Measurements from ENCODE around the gene PCBD1.

PCBD1 gene

DNA sequence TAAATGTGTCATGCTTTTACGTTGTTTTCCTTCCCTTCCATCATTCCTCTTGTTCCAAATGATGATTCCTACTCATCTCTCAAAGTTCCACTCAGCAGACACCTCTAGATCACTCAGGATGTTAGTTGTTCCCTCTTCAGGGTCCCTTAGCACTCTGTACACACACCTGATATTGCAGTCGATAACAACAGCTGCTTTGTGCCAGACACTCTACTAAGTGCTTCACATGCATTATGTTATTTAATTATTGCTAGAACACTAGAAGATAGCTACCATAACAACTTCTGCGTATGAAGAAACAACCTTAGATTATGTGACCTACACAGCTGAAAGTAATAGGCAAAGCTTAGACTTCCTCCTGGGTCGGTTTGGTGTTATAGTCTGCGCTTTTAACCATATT lies 29.6 kb downstream of the PCBD1 start:
- DNase-seq (ENCODE audit: low read depth) = no peak
- TF ChIP-seq, protein P1, sequence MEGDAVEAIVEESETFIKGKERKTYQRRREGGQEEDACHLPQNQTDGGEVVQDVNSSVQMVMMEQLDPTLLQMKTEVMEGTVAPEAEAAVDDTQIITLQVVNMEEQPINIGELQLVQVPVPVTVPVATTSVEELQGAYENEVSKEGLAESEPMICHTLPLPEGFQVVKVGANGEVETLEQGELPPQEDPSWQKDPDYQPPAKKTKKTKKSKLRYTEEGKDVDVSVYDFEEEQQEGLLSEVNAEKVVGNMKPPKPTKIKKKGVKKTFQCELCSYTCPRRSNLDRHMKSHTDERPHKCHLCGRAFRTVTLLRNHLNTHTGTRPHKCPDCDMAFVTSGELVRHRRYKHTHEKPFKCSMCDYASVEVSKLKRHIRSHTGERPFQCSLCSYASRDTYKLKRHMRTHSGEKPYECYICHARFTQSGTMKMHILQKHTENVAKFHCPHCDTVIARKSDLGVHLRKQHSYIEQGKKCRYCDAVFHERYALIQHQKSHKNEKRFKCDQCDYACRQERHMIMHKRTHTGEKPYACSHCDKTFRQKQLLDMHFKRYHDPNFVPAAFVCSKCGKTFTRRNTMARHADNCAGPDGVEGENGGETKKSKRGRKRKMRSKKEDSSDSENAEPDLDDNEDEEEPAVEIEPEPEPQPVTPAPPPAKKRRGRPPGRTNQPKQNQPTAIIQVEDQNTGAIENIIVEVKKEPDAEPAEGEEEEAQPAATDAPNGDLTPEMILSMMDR (IDR thresholded peaks at IDR 0.05; ENCODE audit: control insufficient read depth, extremely low read depth, insufficient read depth) = no peak
- H3K4me3 ChIP-seq (ENCODE audit: low read depth, low read length) = no peak overlapping the region

DNA sequence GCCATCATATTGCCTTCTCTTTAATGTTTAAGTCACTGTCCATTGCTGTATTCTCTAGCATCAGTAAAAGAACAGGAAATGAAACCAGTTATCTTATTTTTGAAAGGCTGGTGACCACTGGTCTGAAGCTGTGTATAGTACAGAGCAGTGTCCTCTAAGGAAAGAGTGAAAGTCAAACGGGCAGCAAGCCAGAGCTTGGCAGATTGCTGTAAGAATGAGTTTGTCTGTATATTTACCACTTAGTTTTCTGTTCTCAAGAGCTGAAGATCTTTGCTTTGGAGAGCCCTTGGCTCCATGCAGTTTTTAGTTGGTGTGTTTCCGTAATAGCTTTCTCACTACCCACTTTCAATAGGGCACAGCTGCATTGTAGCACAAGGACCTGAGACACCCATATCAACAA lies 31.9 kb downstream of the PCBD1 start:
- no peak for DNase-seq (ENCODE audit: low read depth)
- H3K4me3 ChIP-seq (ENCODE audit: low read depth, low read length) = no peak overlapping the region
- TF ChIP-seq, protein P1 (IDR thresholded peaks at IDR 0.05; ENCODE audit: control insufficient read depth, extremely low read depth, insufficient read depth) = no peak

DNA sequence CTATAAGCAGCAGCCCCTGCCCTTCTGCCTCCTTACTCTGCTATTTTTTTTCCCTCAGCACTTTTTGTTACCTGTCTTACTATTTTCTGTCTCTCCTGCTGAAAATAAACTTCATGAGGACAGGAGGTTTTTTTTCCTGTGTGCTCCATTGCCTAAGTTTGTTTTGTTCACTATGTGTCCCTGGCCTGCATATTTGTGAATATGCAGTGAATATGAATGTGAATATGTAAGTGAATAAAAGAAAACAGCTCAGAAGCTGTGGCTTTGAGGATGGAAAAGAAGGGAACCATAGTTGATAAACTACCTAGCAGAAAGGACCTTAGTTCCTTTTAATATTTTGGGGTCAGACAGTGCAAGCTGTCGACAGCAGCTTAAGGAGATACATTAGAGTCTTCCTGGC lies 34.9 kb downstream of the PCBD1 start:
- TF ChIP-seq, protein P1 (IDR thresholded peaks at IDR 0.05; ENCODE audit: control insufficient read depth, extremely low read depth, insufficient read depth) = no peak
- no peak overlapping the region for H3K4me3 ChIP-seq (ENCODE audit: low read depth, low read length)
- no peak for DNase-seq (ENCODE audit: low read depth)

DNA sequence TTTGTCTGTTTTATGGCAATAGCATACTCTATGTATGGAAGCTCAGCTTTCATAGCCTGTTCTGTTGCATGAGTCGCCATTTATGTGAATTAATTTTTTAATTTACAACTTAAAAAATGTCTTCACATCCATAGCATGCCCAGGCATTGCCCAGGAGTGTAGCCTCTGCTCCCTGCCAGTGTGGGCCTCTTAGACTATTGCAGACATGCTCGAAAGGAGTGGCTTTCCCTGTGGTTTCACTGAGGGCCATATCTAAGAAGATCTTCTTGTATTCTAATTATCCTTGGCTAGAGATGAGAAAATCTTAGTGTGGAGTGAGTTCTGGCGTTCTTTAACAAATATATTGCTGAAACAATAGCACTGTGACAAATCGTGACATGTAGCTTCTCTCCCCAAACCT lies 35.3 kb downstream of the PCBD1 start:
- TF ChIP-seq, protein P1 (IDR thresholded peaks at IDR 0.05; ENCODE audit: control insufficient read depth, extremely low read depth, insufficient read depth) = no peak
- no peak overlapping the region for H3K4me3 ChIP-seq (ENCODE audit: low read depth, low read length)
- no peak for DNase-seq (ENCODE audit: low read depth)

DNA sequence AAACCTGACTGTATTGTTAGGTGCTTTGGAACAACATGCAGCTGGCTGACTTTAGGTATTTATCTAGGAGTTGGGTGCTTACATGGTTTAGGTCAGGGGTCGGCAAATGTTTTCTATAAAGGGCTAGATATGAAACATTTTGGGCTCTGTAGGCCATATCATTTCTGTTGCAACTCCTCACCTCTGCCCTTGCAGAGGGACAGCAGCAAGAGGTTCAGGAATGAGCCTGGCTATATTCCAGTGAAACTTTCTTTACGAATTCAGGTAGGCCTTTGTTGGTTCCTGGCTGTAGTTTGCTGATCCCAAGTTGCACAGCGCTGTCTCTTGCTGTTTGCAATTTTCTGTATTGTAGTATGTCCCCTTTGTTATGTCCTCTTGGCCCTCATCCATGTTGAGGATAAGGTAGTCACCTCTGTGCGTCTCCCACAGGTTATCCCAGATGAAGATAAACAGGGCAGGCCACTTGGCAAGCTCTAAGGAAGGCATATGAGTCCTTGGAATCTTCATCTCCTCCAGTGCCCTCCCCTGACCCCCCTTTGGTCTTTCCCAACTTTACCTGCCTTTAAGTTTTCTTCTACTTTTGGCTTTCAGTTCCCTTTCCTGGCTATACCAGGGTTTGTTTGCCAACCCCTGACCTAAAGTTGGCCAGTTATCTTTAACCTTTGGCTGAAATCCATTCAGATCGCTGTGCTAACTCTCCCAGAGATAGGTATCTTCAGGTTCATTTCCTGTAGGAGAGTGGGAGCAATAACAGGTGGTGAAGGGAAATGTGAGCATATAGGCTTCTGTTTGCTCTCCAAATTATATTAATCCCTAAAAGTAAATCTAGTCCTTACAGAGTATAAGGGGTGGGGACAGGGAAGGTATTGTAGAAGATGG lies 36.5 kb downstream of the PCBD1 start:
- H3K4me3 ChIP-seq (ENCODE audit: low read depth, low read length) = no peak overlapping the region
- TF ChIP-seq, protein P1 (IDR thresholded peaks at IDR 0.05; ENCODE audit: control insufficient read depth, extremely low read depth, insufficient read depth) = no peak
- DNase-seq (ENCODE audit: low read depth) = peak; percentile 89

DNA sequence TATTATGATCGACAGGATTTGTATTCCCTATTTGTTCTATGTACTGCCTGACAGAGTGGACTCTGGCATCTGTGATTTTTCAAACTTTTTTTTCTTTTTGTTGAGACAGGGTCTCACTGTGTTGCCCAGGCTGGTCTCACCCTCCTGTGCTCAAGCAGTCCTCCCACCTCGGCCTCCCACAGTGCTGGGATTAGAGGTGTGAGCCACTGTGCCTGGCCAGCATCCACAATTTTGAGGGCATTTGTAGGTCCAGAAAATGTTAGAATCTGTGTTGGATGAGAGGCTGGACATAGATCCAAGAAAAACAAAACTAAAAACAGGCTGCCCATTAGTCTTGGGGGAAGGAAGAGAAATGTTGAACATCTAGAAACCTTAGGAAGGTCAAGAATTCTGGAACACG lies 38.3 kb downstream of the PCBD1 start:
- no peak overlapping the region for H3K4me3 ChIP-seq (ENCODE audit: low read depth, low read length)
- TF ChIP-seq, protein P1 (IDR thresholded peaks at IDR 0.05; ENCODE audit: control insufficient read depth, extremely low read depth, insufficient read depth) = no peak
- no peak for DNase-seq (ENCODE audit: low read depth)

DNA sequence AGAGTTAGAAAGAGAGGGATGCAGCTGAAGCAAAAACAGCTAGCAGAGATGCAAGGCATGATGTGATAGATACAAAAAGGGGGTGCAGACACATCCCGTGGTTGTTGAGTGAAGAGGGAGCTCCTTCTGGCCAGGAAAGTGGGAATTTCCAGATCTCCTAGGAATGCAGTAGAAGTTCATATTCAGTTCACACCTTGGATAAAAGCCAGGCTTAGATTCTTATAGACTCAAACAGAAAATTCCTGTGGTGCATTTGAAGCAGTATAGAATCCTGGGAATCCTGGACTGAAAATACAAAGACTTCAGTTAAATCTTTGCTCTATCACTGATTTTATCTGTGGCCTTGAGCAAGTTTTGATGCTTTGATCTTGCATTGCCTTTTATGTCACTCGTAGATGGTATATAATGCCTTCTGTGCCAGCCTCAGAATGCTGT lies 38.8 kb downstream of the PCBD1 start:
- TF ChIP-seq, protein P1 (IDR thresholded peaks at IDR 0.05; ENCODE audit: control insufficient read depth, extremely low read depth, insufficient read depth) = no peak
- no peak for DNase-seq (ENCODE audit: low read depth)
- no peak overlapping the region for H3K4me3 ChIP-seq (ENCODE audit: low read depth, low read length)

Data from LNCaP clone FGC (cell line).